SK-N-SH treated with all-trans-retinoic acid at 6 μM for 48 hours (cell line): ENCODE results near the gene DBP.

Experiments used
- ATAC-seq: fragments of 200-7000 bp; cut with Tn5 transposase; 3 replicates; pipeline ENCODE4 v1.9.1; 2020; ENCODE audit warnings: mild to moderate bottlenecking, moderate library complexity
- CSDC2 ChIP-seq: fragments of 250-450 bp; sonication (Bioruptor Pico); IDR thresholded peaks from 2 replicates; pipeline ENCODE4 v1.5.0; 2020; ENCODE audit warnings: mild to moderate bottlenecking, moderate library complexity
- CSRNP3 ChIP-seq: fragments of 250-450 bp; sonication (Bioruptor Pico); IDR thresholded peaks from 2 replicates; pipeline ENCODE4 v1.5.1; 2021; ENCODE audit warnings: mild to moderate bottlenecking, moderate library complexity
- PATZ1 ChIP-seq: fragments of 250-450 bp; sonication (Bioruptor Pico); IDR thresholded peaks from 2 replicates; pipeline ENCODE4 v1.8.0; 2020; ENCODE audit warnings: mild to moderate bottlenecking, moderate library complexity, borderline replicate concordance
- POU6F1 ChIP-seq: fragments of 250-450 bp; sonication (Bioruptor Pico); IDR thresholded peaks from 2 replicates; pipeline ENCODE4 v1.8.0; 2021; ENCODE audit warnings: low read depth, mild to moderate bottlenecking, moderate library complexity, borderline replicate concordance
- RARB ChIP-seq: fragments of 250-450 bp; sonication (Bioruptor Pico); IDR thresholded peaks from 2 replicates; pipeline ENCODE4 v1.8.0; 2021; ENCODE audit warnings: mild to moderate bottlenecking, moderate library complexity
- TCF4 ChIP-seq: fragments of 250-450 bp; sonication (Bioruptor Pico); IDR thresholded peaks from 2 replicates; pipeline ENCODE4 v1.8.0; 2021; ENCODE audit warnings: mild to moderate bottlenecking, moderate library complexity, borderline replicate concordance
- TSHZ2 ChIP-seq: fragments of 250-450 bp; sonication (Bioruptor Pico); IDR thresholded peaks from 2 replicates; pipeline ENCODE4 v1.5.0; 2020; ENCODE audit warnings: mild to moderate bottlenecking, moderate library complexity
- ZNF565 ChIP-seq: fragments of 450-650 bp; formaldehyde crosslinking; conservative IDR thresholded peaks from 2 replicates; pipeline ENCODE4 v1.5.0; 2020; ENCODE audit warnings: low read depth, mild to moderate bottlenecking, moderate library complexity
- ZNF8 ChIP-seq: fragments of 450-650 bp; formaldehyde crosslinking; IDR thresholded peaks from 2 replicates; pipeline ENCODE4 v1.5.0; 2020; ENCODE audit warnings: mild to moderate bottlenecking, moderate library complexity

DBP gene

GRCh38 chr19:48619692-48620585, 17.2 kb downstream of the DBP start:
- ATAC-seq = no peak
- TF ChIP-seq CSDC2 (CRISPR knock-in tag) (0 out of 2 replicates have a peak, but pooled peaks have one; percentile 62), RARB (CRISPR knock-in tag) (no peak), ZNF8 (CRISPR knock-in tag) (no peak), CSRNP3 (CRISPR knock-in tag) (no peak), ZNF565 (CRISPR knock-in tag) (no peak), TSHZ2 (0 out of 2 replicates have a peak, but pooled peaks have one; percentile 9)
- TF ChIP-seq, all 23 proteins: peak for 2

- peak; percentile 87 for ATAC-seq
- TF ChIP-seq TSHZ2 = peak; percentile 46; the same call in 1 of the 2 replicates
- no peak for TF ChIP-seq PATZ1
- TF ChIP-seq, all 23 proteins: peak for 1
Measured at GRCh38 chr19:48618916-48619691, 18.1 kb downstream of the DBP start, which contains the start of the genes RPL18 and SPHK2. TSS of gene RPL18 (minus strand) at chr19:48619178. CDS start at chr19:48619143, 35 bp downstream. TSS of gene SPHK2 (plus strand) at chr19:48619506. CDS start at chr19:48620515, 1,009 bp downstream.

- ATAC-seq = no peak
- TF ChIP-seq ZNF565 (CRISPR knock-in tag) = no peak
- TF ChIP-seq RARB (CRISPR knock-in tag) = no peak
- TF ChIP-seq CSRNP3 (CRISPR knock-in tag) = no peak
- TF ChIP-seq TCF4 (CRISPR knock-in tag) = no peak
- no peak for TF ChIP-seq POU6F1 (CRISPR knock-in tag)
- TF ChIP-seq PATZ1 = no peak
- TF ChIP-seq, all 23 proteins: peak for 0
Measured at GRCh38 chr19:48618278-48618915, 18.8 kb downstream of the DBP start.
